GM13977 (cell line): ENCODE measurements around the gene NHLRC1.

Experiments
- DNase-seq: peaks from one replicate; pipeline ENCODE4 v3.0.0; 2012; ENCODE audit warnings: low spot score
- in situ Hi-C: fragments of 300-500 bp; cut with MboI; formaldehyde crosslinking; loops from one replicate; pipeline ENCODE4 v1.12.0; 2022; ENCODE audit warnings: low sequenced_read_pairs, low pct_unique_long_range_greater_than_20kb, mixed read lengths, inconsistent platforms; ENCODE audit not compliant: unreplicated experiment
- TF ChIP-seq, protein P1 (sequence below): IDR thresholded peaks from 2 replicates; pipeline ENCODE4 v1.5.1; 2012; ENCODE audit warnings: mild to moderate bottlenecking, control low read depth; ENCODE audit not compliant: insufficient read depth; ENCODE audit errors: extremely low read depth, missing control alignments

NHLRC1 gene

DNA sequence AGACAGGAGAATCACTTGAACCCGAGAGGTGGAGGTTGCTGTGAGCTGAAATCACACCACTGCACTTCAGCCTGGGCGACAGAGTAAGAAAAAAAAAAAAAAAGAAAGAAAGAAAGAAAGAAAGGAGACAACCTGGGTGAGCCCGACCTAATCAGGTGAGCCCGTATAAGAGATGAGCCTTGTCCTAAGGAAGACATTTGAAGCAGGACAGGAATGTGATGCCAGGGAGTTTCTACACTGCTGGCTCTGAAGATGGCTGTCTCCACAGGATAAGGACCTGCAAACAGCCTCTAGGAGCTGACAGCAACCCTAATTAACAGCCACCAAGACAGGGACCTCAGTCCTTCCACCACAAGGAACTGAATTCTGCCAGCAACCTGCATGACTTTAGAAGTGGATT, 41.9 kb downstream of the NHLRC1 start:
- in situ Hi-C loops = no loop called here
- TF ChIP-seq, protein P1, sequence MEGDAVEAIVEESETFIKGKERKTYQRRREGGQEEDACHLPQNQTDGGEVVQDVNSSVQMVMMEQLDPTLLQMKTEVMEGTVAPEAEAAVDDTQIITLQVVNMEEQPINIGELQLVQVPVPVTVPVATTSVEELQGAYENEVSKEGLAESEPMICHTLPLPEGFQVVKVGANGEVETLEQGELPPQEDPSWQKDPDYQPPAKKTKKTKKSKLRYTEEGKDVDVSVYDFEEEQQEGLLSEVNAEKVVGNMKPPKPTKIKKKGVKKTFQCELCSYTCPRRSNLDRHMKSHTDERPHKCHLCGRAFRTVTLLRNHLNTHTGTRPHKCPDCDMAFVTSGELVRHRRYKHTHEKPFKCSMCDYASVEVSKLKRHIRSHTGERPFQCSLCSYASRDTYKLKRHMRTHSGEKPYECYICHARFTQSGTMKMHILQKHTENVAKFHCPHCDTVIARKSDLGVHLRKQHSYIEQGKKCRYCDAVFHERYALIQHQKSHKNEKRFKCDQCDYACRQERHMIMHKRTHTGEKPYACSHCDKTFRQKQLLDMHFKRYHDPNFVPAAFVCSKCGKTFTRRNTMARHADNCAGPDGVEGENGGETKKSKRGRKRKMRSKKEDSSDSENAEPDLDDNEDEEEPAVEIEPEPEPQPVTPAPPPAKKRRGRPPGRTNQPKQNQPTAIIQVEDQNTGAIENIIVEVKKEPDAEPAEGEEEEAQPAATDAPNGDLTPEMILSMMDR = no peak
- no peak for DNase-seq

DNA sequence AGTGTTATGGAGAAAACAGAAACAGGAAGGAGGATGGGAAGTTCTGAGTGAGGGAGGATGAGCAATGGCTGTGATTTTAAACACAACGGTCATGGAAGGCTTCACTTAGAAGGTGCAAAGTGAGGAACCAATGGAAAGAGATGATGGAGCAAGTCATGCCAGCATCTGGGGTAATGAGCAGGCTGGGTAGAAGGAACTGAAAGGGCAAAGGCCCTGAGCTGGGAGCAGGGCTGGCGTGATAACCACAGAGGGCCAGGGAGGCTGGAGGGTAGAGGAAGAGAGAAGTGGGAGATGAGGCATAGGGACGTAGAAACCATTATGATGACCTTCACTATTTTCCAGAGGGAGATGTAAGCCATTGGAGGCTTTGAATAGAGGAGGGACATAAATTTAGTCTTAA, 43.6 kb downstream of the NHLRC1 start:
- TF ChIP-seq, protein P1 = no peak
- in situ Hi-C loops = no loop called here
- DNase-seq = no peak

DNA sequence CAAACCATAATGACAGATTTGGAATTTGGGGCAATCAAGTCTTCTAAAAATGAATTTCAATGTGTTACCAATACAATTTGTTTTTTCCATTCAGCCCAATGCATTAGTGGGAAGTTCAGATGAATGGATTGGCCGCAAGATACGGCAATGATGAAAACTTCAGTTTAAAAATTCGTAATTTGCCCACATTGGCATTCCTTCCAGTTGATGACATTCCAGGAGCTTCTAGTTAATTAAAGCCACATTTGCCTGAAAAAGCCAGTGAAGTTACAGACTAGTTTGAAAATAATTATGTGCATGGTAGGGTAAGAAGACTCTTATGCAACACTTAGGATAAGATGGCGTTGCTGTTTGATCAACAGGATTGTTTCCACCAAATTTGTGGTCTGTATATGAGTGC, 46.2 kb downstream of the NHLRC1 start:
- in situ Hi-C loops = no loop called here
- DNase-seq = no peak
- TF ChIP-seq, protein P1 = no peak

DNA sequence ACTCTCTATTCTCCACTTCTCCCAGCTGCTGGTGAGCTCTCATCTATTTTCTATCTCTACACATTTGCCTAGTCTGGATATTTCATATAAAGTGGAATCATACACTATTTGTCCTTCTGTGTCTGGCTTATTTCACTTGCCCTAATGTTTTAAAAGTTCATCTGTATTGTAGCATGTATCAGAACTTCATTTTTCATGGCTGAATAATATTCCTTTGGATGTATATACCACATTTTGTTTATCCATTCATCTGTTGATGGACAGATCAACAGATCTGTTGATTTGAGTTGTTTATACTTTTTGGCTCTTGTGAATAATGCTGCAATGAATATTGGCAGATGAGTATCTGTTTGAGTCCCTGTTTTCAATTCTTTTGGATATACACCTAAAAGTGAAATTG, 49.6 kb downstream of the NHLRC1 start:
- in situ Hi-C loops = no loop called here
- TF ChIP-seq, protein P1 = no peak
- no peak for DNase-seq

DNA sequence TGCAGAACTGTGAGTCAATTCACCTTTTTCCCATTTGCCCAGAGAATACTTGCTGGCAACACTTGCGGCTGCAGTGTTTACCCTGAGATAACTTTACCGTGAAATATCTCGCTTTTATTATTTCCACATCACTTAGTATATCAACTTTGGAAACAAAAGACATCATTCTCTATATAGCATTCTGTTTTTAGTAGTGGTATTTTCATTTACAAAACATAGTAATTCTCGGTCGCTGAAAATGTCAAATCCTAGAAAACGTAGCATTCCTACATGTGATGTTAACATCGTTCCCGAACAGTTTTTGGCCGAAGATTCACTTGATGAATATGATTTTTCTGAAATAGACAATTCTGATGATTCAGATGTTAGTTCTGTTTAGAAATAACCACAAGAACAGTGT, 52.0 kb downstream of the NHLRC1 start:
- TF ChIP-seq, protein P1 = no peak
- in situ Hi-C loops = no loop called here
- DNase-seq = no peak
